Keratinocyte (primary cell): Measurements from ENCODE around the gene KRT1. TPM values are rescaled to one million over a fixed set of nuclear protein-coding genes. Genes with fewer than 3 reads are reported as not detected.

Source experiments
- DNase-seq: peaks from one replicate; pipeline ENCODE4 v3.0.0-alpha.2; 2011; ENCODE audit warnings: low read depth, missing footprints, low spot score
- FAIRE-seq: peaks from 2 replicates; lab custom pipeline; 2011; peaks lifted over from hg19 to GRCh38; lab: Jason Lieb, UNC
- H2AFZ ChIP-seq: 2 replicates; pipeline ENCODE4 v1.6.0; 2012; ENCODE audit warnings: low read length, control low read depth, inconsistent platforms; ENCODE audit not compliant: control insufficient read depth
- H3K27ac ChIP-seq: 2 replicates; pipeline ENCODE4 v1.5.1; 2011; ENCODE audit warnings: low read length; ENCODE audit not compliant: control insufficient read depth, insufficient read depth
- H3K27me3 ChIP-seq: 3 replicates; pipeline ENCODE4 v1.6.0; 2011; ENCODE audit warnings: low read length; ENCODE audit not compliant: control insufficient read depth, insufficient read depth; ENCODE audit errors: extremely low read depth
- H3K36me3 ChIP-seq, 2 experiments: 2 replicates in 1 of 2; 3 replicates in 1 of 2; pipeline ENCODE4 v1.5.1; 2011; ENCODE audit warnings: low read length in 2 of 2, mild to moderate bottlenecking in 1 of 2; ENCODE audit not compliant: control insufficient read depth in 2 of 2, insufficient read depth in 2 of 2; ENCODE audit errors: extremely low read depth in 1 of 2
- H3K4me1 ChIP-seq: 3 replicates; pipeline ENCODE4 v1.5.1; 2011; ENCODE audit warnings: low read length; ENCODE audit not compliant: control insufficient read depth, insufficient read depth; ENCODE audit errors: extremely low read depth
- H3K4me2 ChIP-seq: 3 replicates; pipeline ENCODE4 v1.6.0; 2011; ENCODE audit warnings: low read depth, low read length; ENCODE audit not compliant: control insufficient read depth, insufficient read depth; ENCODE audit errors: extremely low read depth
- H3K4me3 ChIP-seq, 3 experiments: fragments of 200-600 bp in 1 of 3; sonication (generic) in 1 of 3; 2 replicates in 2 of 3; 3 replicates in 1 of 3; pipeline ENCODE4 v1.5.1; 2011 to 2016; ENCODE audit warnings: low read length in 3 of 3, mild to moderate bottlenecking in 3 of 3, control low read depth in 2 of 3, inconsistent platforms in 1 of 3, low read depth in 1 of 3, mixed read lengths in 1 of 3, mixed run types in 1 of 3, moderate library complexity in 1 of 3; ENCODE audit not compliant: control insufficient read depth in 2 of 3, insufficient read depth in 2 of 3; ENCODE audit errors: extremely low read depth in 1 of 3
- H3K79me2 ChIP-seq: 2 replicates; pipeline ENCODE4 v1.6.0; 2012; ENCODE audit warnings: low read length; ENCODE audit not compliant: control insufficient read depth, insufficient read depth
- H3K9ac ChIP-seq: 3 replicates; pipeline ENCODE4 v1.6.0; 2011; ENCODE audit warnings: low read length; ENCODE audit not compliant: control insufficient read depth, insufficient read depth; ENCODE audit errors: extremely low read depth
- H3K9me1 ChIP-seq: 3 replicates; pipeline ENCODE4 v1.6.0; 2011; ENCODE audit warnings: low read length; ENCODE audit not compliant: control insufficient read depth, insufficient read depth; ENCODE audit errors: extremely low read depth
- H3K9me3 ChIP-seq: 2 replicates; pipeline ENCODE4 v1.5.1; 2012; ENCODE audit warnings: low read depth, low read length; ENCODE audit not compliant: control insufficient read depth
- H4K20me1 ChIP-seq: 3 replicates; pipeline ENCODE4 v1.6.0; 2011; ENCODE audit warnings: low read length; ENCODE audit not compliant: control insufficient read depth, insufficient read depth; ENCODE audit errors: extremely low read depth
- CTCF ChIP-seq, 3 experiments: IDR thresholded peaks in 1 of 3; conservative IDR thresholded peaks in 1 of 3; optimal IDR thresholded peaks in 1 of 3; 2 replicates in 2 of 3; 3 replicates in 1 of 3; pipeline versions ENCODE3 to v1.5.1; 2011; ENCODE audit warnings: low read length in 3 of 3, mild to moderate bottlenecking in 3 of 3, moderate library complexity in 2 of 3, control low read depth in 1 of 3, inconsistent platforms in 1 of 3; ENCODE audit not compliant: insufficient read depth in 2 of 3; ENCODE audit errors: extremely low read depth in 1 of 3
- EZH2 ChIP-seq: IDR thresholded peaks from one replicate; pipeline ENCODE4 v1.6.1; 2012; ENCODE audit warnings: inconsistent platforms, mild to moderate bottlenecking, low read length, moderate library complexity
- dilution Hi-C: fragments of 300-500 bp; cut with MboI; formaldehyde crosslinking; loops from one replicate; pipeline ENCODE4 v1.7.0; 2020; ENCODE audit warnings: low sequenced_read_pairs; ENCODE audit not compliant: extremely low pct_ligation_motif_present
- polyA minus RNA-seq, 3 experiments: library from RNA; depleted of rRNA, polyadenylated mRNA; stranded (reverse); fragments of >200 nt; gene quantifications; 1 replicate in 1 of 3; 2 replicates in 1 of 3; 3 replicates in 1 of 3; pipeline ENCODE4 v1.2.3, GENCODE V29; 2011
- polyA plus RNA-seq, 5 experiments: library from polyadenylated mRNA; depleted of rRNA in 3 of 5; stranded (reverse) in 3 of 5; stranded (forward) in 1 of 5; unstranded in 1 of 5; fragments of >200 nt; gene quantifications; 1 replicate in 1 of 5; 2 replicates in 3 of 5; 3 replicates in 1 of 5; pipeline versions ENCODE4 v1.2.1 to v1.2.3, GENCODE V29; 2011 to 2012; ENCODE audit warnings: missing spikeins in 2 of 5, low read depth in 1 of 5, low replicate concordance in 1 of 5

The KRT1 gene
- polyA plus RNA-seq (26.9 to 93.0 TPM (median 92.2 TPM) in 3 replicates), polyA minus RNA-seq (16.4 to 59.4 TPM (median 35.1 TPM) in 3 replicates)
- polyA plus RNA-seq (2011; ENCODE audit: low read depth) = 2,556 TPM
- polyA plus RNA-seq (2011; cell fraction: cytosol; rRNA removed) = 33.7 and 55.3 TPM in 2 replicates
- polyA plus RNA-seq (2011; cell fraction: nucleus; rRNA removed) = 147 and 179 TPM in 2 replicates
- polyA plus RNA-seq (2012; ENCODE audit: low replicate concordance) = 31.3 and 1,536 TPM in 2 replicates
- polyA minus RNA-seq (2011; cell fraction: cytosol; rRNA and poly(A)+ RNA removed) = 14.0 TPM
- 51.3 and 66.5 TPM in 2 replicates for polyA minus RNA-seq (2011; cell fraction: nucleus; rRNA and poly(A)+ RNA removed)

GRCh38 chr12:52680363-52680762, at the start of gene KRT1:
KRT1 (minus strand) TSS chr12:52680407; CDS start chr12:52680348, 59 bp downstream.
- no peaks in the 10 kb centered on the region for H3K9me1 ChIP-seq
- H3K9me3 ChIP-seq = no peaks in the 10 kb centered on the region
- no peaks in the 10 kb centered on the region for H3K79me2 ChIP-seq
- H3K27ac ChIP-seq = no peak within 1 kb of the TSS
- H3K4me3 ChIP-seq = no peak within 1 kb of the TSS
- DNase-seq (no peak), FAIRE-seq (no peak)
- H3K27me3 ChIP-seq = peaks cover 33% of the 10 kb centered on the region
- no peaks in the 10 kb centered on the region for H3K4me1 ChIP-seq
- TF ChIP-seq EZH2 = no peak
- no peak for TF ChIP-seq CTCF (optimal IDR thresholded peaks at IDR 0.05 in 1 of 3, IDR thresholded peaks at IDR 0.05 in 1 of 3, conservative IDR thresholded peaks at IDR 0.05 in 1 of 3; ENCODE audit: extremely low read depth in 1 of 3, insufficient read depth in 2 of 3, low read length in 3 of 3)
- H3K9ac ChIP-seq = no peak within 1 kb of the TSS
- dilution Hi-C loops = no loop called here
- H3K36me3 ChIP-seq = no peaks in the 10 kb centered on the region
- H2AFZ ChIP-seq = no peak within 1 kb of the TSS
- H4K20me1 ChIP-seq = no peaks in the 10 kb centered on the region
- H3K4me2 ChIP-seq = no peak within 1 kb of the TSS

GRCh38 chr12:52729147-52729546, 48.9 kb upstream of the KRT1 start:
- Histone ChIP-seq H2AFZ (no peak overlapping the region), H3K27ac (no peak overlapping the region), H3K27me3 (peaks cover 10% of the 10 kb centered on the region), H3K4me2 (no peak overlapping the region), H3K79me2 (no peaks in the 10 kb centered on the region), H3K9me1 (no peaks in the 10 kb centered on the region), H3K4me1 (peaks cover 2% of the 10 kb centered on the region), H4K20me1 (no peaks in the 10 kb centered on the region), H3K4me3 (no peak overlapping the region), H3K36me3 (no peaks in the 10 kb centered on the region), H3K9me3 (no peaks in the 10 kb centered on the region), H3K9ac (no peak overlapping the region)
- no peak for DNase-seq
- FAIRE-seq = no peak
- dilution Hi-C loops = no loop called here
- TF ChIP-seq CTCF (optimal IDR thresholded peaks at IDR 0.05 in 1 of 3, IDR thresholded peaks at IDR 0.05 in 1 of 3, conservative IDR thresholded peaks at IDR 0.05 in 1 of 3; ENCODE audit: extremely low read depth in 1 of 3, insufficient read depth in 2 of 3, low read length in 3 of 3) (no peak), EZH2 (no peak)
